H7 (cell line): Measurements from ENCODE around the gene SLC16A10. TPM values are rescaled to one million over a fixed set of nuclear protein-coding genes. Genes with fewer than 3 reads are reported as not detected.

Experiments
- DNase-seq: peaks from one replicate; pipeline ENCODE4 v3.0.0; 2012
- H3K27me3 ChIP-seq: 2 replicates; pipeline ENCODE4 v1.6.0; 2011; ENCODE audit warnings: mild to moderate bottlenecking, low read length; ENCODE audit not compliant: control insufficient read depth, insufficient read depth
- H3K36me3 ChIP-seq: replicated peaks from 2 replicates; pipeline ENCODE4 v1.5.1; 2011; ENCODE audit warnings: low read length; ENCODE audit not compliant: control insufficient read depth, insufficient read depth
- H3K4me3 ChIP-seq: 2 replicates; pipeline ENCODE4 v1.5.1; 2011; ENCODE audit warnings: low read depth, mild to moderate bottlenecking, control low read depth, low read length, moderate library complexity; ENCODE audit not compliant: insufficient read depth
- total RNA-seq: library from RNA; depleted of rRNA; stranded (reverse); fragments of >200 nt; shearing (Covaris generic); gene quantifications from 2 replicates; pipeline ENCODE4 v1.2.3, GENCODE V29; 2014

SLC16A10 gene
- total RNA-seq, 1 experiment from 2014 or later = 5.1 TPM

DNA sequence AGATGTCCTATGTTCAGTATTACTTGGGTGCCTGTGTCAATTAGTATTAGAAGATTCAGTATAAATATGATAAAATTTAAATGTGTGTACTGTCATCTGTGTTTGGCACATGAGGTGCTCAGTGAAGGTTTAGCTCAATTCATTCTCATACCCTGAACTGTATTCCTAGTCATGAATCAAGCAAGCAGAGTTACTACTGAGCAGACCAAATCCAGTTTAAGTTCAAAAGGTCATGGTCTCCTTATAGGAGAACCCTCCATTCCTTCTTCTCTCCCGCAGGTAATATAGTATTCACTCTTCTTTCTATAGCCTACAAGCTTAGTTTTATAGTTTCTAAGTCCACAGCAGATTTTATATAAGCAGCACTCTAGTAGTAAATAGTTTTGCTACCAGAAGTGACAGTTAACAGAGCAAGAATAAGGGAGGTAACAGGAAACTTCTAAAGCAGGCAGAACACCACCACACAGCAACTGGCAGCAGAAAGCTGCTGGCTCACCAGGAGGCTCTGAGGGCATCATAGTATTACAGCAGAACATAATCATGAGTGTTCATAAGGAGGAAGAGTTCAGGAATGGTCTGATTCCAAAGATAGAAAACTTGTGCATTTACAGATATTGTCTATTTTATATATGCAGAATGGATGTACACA, 133.2 kb downstream of the SLC16A10 start:
- Histone ChIP-seq H3K27me3 (no peaks in the 10 kb centered on the region), H3K4me3 (no peak overlapping the region), H3K36me3 (no peaks in the 10 kb centered on the region)
- DNase-seq = no peak

- H3K36me3 ChIP-seq = no peaks in the 10 kb centered on the region
- H3K27me3 ChIP-seq = no peaks in the 10 kb centered on the region
- DNase-seq = no peak
- no peak overlapping the region for H3K4me3 ChIP-seq
Measured at GRCh38 chr6:111221804-111222203, 134.5 kb downstream of the SLC16A10 start.

- H3K4me3 ChIP-seq = no peak overlapping the region
- H3K36me3 ChIP-seq = no peaks in the 10 kb centered on the region
- no peak for DNase-seq
- no peaks in the 10 kb centered on the region for H3K27me3 ChIP-seq
Measured at GRCh38 chr6:111222341-111222740, 135.0 kb downstream of the SLC16A10 start.

- no peaks in the 10 kb centered on the region for H3K27me3 ChIP-seq
Measured at GRCh38 chr6:111228094-111228493, 140.8 kb downstream of the SLC16A10 start.

GRCh38 chr6:111230351-111231089, 143.2 kb downstream of the SLC16A10 start:
- no peak for DNase-seq
- H3K36me3 ChIP-seq = no peaks in the 10 kb centered on the region
- no peak overlapping the region for H3K4me3 ChIP-seq
- no peaks in the 10 kb centered on the region for H3K27me3 ChIP-seq

More at GRCh38 chr6:111228094-111228493, 140.8 kb downstream of the SLC16A10 start:
- Histone ChIP-seq H3K4me3 (no peak overlapping the region), H3K36me3 (no peaks in the 10 kb centered on the region)
- DNase-seq = no peak

GRCh38 chr6:111231090-111231459, 143.8 kb downstream of the SLC16A10 start:
- no peaks in the 10 kb centered on the region for H3K27me3 ChIP-seq
- H3K36me3 ChIP-seq = no peaks in the 10 kb centered on the region
- DNase-seq = no peak
- H3K4me3 ChIP-seq = no peak overlapping the region

GRCh38 chr6:111237852-111238251, 150.5 kb downstream of the SLC16A10 start:
- DNase-seq = no peak
- H3K36me3 ChIP-seq = no peaks in the 10 kb centered on the region
- no peak overlapping the region for H3K4me3 ChIP-seq
- no peaks in the 10 kb centered on the region for H3K27me3 ChIP-seq

- Histone ChIP-seq H3K4me3 (no peak overlapping the region), H3K27me3 (no peaks in the 10 kb centered on the region), H3K36me3 (no peaks in the 10 kb centered on the region)
- DNase-seq = no peak
Measured at GRCh38 chr6:111238464-111239119, 151.3 kb downstream of the SLC16A10 start.

DNA sequence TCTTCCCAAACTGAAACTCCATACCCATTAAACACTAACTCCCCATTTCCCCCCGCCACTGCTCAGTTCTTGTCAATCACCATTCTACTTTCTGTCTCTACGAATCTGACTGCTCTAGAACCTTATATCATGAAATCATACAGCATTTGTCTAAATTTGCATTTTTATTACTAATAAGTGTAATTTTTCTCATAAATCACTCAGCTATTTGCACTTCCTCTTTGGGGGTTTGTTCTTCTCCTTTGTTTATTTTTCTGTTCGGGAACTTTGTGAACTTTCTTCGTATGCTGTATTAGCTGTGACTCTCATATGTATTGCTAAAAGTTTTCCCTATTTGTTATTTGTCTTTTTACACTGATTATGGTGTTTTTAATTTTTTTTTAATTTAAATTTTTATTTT, 152.2 kb downstream of the SLC16A10 start:
- Histone ChIP-seq H3K4me3 (no peak overlapping the region), H3K27me3 (no peaks in the 10 kb centered on the region), H3K36me3 (no peaks in the 10 kb centered on the region)
- DNase-seq = no peak

- Histone ChIP-seq H3K36me3 (no peaks in the 10 kb centered on the region), H3K27me3 (no peaks in the 10 kb centered on the region), H3K4me3 (no peak overlapping the region)
- DNase-seq = no peak
Measured at GRCh38 chr6:111242452-111242851, 155.1 kb downstream of the SLC16A10 start.

DNA sequence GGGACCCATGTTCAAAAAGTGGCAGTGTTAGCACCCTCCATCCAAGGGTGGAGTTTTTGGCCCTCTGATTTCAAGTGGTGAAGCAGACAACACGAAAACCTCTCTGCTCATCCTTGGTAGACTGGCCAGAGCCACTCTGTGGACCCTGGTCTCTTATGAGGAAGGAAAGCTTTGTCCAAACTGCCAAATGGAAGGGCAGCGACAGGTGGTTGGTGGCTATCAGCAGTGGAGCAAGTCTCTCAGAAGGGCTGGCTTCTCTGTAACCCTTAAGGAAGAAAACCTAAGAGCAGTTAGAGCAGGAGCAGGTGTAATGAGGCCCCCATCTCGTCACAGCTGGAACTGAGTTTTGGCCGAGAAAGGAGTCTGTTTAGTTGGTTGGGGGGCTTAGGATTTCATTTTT, 155.8 kb downstream of the SLC16A10 start:
- no peaks in the 10 kb centered on the region for H3K36me3 ChIP-seq

GRCh38 chr6:111248789-111249188, 161.5 kb downstream of the SLC16A10 start:
- Histone ChIP-seq H3K36me3 (no peaks in the 10 kb centered on the region), H3K27me3 (no peaks in the 10 kb centered on the region), H3K4me3 (no peak overlapping the region)
- DNase-seq = no peak

More for the DNA sequence above, 155.8 kb downstream of the SLC16A10 start:
- Histone ChIP-seq H3K27me3 (no peaks in the 10 kb centered on the region), H3K4me3 (no peak overlapping the region)
- no peak for DNase-seq

DNA sequence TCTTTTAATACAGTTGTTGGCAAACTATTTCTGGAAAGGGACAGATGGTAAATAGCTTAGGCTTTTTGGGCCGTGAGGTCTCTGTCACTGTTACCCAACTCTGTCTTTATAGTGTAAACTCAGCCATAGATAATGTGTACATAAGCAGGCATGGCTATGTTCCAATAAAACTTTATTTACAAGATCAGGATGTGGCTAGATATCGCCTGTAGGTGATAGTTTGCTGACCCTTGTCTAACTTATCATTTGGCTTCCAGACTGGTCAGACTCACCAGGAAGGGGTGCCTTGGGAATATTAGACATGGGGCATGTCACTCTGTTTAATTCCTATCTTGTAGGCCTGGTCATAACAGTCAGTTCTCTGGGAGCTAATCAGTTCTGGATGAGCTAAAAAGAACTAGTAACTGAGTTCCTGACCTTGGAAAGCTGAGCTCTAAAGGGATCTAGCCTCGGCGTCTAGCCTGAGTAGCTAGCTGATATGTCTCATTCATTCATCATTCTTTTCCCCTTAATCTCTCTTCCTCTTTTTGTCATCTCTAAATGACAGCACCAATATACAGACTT, 163.6 kb downstream of the SLC16A10 start:
- no peaks in the 10 kb centered on the region for H3K36me3 ChIP-seq
- no peak for DNase-seq
- no peaks in the 10 kb centered on the region for H3K27me3 ChIP-seq
- no peak overlapping the region for H3K4me3 ChIP-seq

DNA sequence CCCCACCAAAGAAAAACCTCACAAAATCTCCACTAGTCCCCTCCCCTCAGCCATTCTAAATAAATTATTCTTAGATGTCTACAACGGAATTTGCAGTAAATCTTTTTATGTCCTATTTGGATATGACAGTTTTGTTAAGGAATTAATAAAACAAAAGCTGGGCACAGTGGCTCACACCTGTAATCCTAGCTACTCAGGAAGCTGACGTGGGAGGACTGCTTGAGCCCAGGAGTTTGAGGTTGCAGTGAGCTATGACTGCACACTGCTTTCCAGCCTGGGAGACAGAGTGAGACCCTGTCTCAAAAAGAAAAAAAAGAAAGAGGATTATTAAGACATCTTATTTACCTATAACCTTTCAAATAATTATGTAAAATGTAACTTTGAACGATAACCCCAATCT, 165.4 kb downstream of the SLC16A10 start:
- DNase-seq = no peak
- H3K4me3 ChIP-seq = no peak overlapping the region
- no peaks in the 10 kb centered on the region for H3K36me3 ChIP-seq
- H3K27me3 ChIP-seq = no peaks in the 10 kb centered on the region
